ENCODE data around the gene DDX31. TPM values are rescaled to one million over a fixed set of nuclear protein-coding genes. Genes with fewer than 3 reads are reported as not detected.

Gene DDX31
- total RNA-seq, 1 donor: 11.6 TPM

DNA sequence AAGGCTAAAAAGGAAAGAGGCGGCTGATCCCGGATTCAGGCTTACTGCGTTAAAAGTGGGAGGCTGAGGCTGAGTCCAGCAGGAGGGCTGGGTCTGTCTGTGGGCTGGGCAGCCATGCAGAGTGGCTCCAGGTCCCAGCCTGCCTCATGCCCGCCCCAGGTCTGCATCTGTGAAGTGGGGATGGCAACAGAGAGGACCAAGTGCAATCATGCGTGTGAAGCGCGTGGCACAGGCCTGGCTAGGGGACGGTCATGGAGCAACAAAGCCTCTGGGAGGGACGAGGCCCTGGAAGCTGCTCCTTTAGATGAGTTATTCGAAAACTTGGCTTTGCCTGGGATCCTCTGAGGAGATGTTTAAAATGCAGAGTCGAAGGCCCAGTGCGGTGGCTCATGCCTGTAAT is 117.7 kb downstream of the DDX31 start:
- peak; percentile 57 for DNase-seq (ENCODE audit: insufficient read length, low spot score, missing footprints)
- no peak overlapping the region for H3K4me2 ChIP-seq (ENCODE audit: insufficient read depth, low read length)
- TF ChIP-seq, protein P1, sequence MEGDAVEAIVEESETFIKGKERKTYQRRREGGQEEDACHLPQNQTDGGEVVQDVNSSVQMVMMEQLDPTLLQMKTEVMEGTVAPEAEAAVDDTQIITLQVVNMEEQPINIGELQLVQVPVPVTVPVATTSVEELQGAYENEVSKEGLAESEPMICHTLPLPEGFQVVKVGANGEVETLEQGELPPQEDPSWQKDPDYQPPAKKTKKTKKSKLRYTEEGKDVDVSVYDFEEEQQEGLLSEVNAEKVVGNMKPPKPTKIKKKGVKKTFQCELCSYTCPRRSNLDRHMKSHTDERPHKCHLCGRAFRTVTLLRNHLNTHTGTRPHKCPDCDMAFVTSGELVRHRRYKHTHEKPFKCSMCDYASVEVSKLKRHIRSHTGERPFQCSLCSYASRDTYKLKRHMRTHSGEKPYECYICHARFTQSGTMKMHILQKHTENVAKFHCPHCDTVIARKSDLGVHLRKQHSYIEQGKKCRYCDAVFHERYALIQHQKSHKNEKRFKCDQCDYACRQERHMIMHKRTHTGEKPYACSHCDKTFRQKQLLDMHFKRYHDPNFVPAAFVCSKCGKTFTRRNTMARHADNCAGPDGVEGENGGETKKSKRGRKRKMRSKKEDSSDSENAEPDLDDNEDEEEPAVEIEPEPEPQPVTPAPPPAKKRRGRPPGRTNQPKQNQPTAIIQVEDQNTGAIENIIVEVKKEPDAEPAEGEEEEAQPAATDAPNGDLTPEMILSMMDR (IDR thresholded peaks at IDR 0.05; ENCODE audit: extremely low read depth, low read depth, low read length): no peak
- no peaks in the 10 kb centered on the region for H3K9me3 ChIP-seq (ENCODE audit: low read depth, low read length)
- H2AFZ ChIP-seq (ENCODE audit: low read length): no peak overlapping the region
- H3K27me3 ChIP-seq (ENCODE audit: insufficient read depth, low read length): peaks cover 45% of the 10 kb centered on the region
- no peaks in the 10 kb centered on the region for H3K79me2 ChIP-seq (ENCODE audit: insufficient read depth, low read length)
- no peaks in the 10 kb centered on the region for H3K36me3 ChIP-seq (ENCODE audit: insufficient read depth, low read length)
- H3K4me1 ChIP-seq (ENCODE audit: insufficient read depth, low read length): no peaks in the 10 kb centered on the region
- no peak overlapping the region for H3K27ac ChIP-seq (ENCODE audit: low read depth, low read length)
- no peak overlapping the region for H3K4me3 ChIP-seq (ENCODE audit: insufficient read depth, low read length)
- no peaks in the 10 kb centered on the region for H4K20me1 ChIP-seq (ENCODE audit: insufficient read depth, low read length)

DNA sequence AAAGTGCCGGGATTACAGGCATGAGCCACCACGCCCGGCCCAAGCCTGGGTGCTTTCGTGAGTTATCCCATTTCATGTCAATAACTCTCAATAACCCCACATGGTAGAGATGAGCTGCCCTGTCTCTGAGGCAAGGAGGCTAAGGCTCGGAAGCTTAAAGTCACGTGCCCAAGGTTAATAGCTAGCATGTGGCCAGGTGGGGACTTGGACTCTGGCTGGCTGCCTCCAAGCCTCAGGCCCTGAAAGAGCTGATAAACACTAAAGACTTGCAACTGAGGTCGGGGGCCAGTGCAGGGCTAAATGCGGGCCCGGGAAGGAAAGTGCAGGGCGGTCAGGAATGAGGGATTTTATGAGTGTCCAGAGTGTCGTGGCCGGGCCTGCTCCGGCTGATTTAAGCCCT is 118.2 kb downstream of the DDX31 start:
- DNase-seq (ENCODE audit: insufficient read length, low spot score, missing footprints): no peak
- H3K4me2 ChIP-seq (ENCODE audit: insufficient read depth, low read length): no peak overlapping the region
- TF ChIP-seq, protein P1 (IDR thresholded peaks at IDR 0.05; ENCODE audit: extremely low read depth, low read depth, low read length): no peak
- H3K27me3 ChIP-seq (ENCODE audit: insufficient read depth, low read length): peaks cover 41% of the 10 kb centered on the region
- H3K79me2 ChIP-seq (ENCODE audit: insufficient read depth, low read length): no peaks in the 10 kb centered on the region
- no peaks in the 10 kb centered on the region for H3K9me3 ChIP-seq (ENCODE audit: low read depth, low read length)
- no peak overlapping the region for H3K27ac ChIP-seq (ENCODE audit: low read depth, low read length)
- no peaks in the 10 kb centered on the region for H3K36me3 ChIP-seq (ENCODE audit: insufficient read depth, low read length)
- H3K4me3 ChIP-seq (ENCODE audit: insufficient read depth, low read length): no peak overlapping the region
- H4K20me1 ChIP-seq (ENCODE audit: insufficient read depth, low read length): no peaks in the 10 kb centered on the region
- H3K4me1 ChIP-seq (ENCODE audit: insufficient read depth, low read length): no peaks in the 10 kb centered on the region
- no peak overlapping the region for H2AFZ ChIP-seq (ENCODE audit: low read length)

DNA sequence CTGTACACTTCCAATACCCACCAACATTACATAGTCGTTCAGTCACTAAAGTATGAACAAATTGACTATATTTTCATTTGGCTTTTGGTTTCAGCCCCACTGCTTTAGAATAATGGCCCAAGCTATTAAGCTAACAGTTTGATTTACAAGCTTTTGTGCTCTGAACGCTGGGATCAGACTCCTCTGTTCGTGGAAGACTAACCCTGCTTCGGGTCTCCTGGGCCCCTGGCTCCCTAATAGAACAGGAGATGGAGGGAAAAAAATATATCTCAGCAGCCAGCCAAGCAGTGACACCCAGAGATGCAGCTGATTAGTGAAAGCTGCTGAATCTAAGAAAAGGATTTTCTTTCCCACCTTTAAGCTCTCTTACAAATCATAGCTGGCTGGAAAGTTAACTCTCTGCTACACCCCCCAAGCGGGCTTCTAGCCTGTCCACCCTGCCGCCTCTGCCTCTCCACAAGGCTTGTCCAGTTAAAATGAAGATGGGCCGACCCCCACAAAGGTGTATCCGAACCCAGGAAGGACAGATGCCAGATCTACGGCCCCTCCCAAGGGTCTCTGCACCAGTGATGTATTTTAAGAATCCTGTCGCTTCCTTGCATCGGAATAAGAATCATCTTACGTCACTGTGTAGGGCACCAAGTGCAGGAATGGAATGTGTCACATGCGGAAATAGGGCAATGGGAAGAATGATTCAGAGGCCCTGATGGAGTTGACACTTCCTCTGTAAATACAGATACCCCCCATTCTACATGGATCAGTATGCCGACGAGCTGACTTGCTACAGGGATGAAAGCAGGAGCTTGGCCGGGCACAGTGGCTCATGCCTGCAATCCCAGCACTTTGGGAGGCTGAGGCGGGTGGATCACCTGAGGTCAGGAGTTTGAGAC is 120.8 kb downstream of the DDX31 start:
- Histone ChIP-seq H3K27ac (ENCODE audit: low read depth, low read length) (no peak overlapping the region), H3K79me2 (ENCODE audit: insufficient read depth, low read length) (no peaks in the 10 kb centered on the region), H3K4me2 (ENCODE audit: insufficient read depth, low read length) (no peak overlapping the region), H3K4me3 (ENCODE audit: insufficient read depth, low read length) (no peak overlapping the region), H3K9me3 (ENCODE audit: low read depth, low read length) (no peaks in the 10 kb centered on the region), H3K36me3 (ENCODE audit: insufficient read depth, low read length) (no peaks in the 10 kb centered on the region), H4K20me1 (ENCODE audit: insufficient read depth, low read length) (no peaks in the 10 kb centered on the region), H3K27me3 (ENCODE audit: insufficient read depth, low read length) (peaks cover 34% of the 10 kb centered on the region), H3K4me1 (ENCODE audit: insufficient read depth, low read length) (no peaks in the 10 kb centered on the region), H2AFZ (ENCODE audit: low read length) (no peak overlapping the region)
- TF ChIP-seq, protein P1 (IDR thresholded peaks at IDR 0.05; ENCODE audit: extremely low read depth, low read depth, low read length): no peak
- DNase-seq (ENCODE audit: insufficient read length, low spot score, missing footprints): peak; percentile 84

DNA sequence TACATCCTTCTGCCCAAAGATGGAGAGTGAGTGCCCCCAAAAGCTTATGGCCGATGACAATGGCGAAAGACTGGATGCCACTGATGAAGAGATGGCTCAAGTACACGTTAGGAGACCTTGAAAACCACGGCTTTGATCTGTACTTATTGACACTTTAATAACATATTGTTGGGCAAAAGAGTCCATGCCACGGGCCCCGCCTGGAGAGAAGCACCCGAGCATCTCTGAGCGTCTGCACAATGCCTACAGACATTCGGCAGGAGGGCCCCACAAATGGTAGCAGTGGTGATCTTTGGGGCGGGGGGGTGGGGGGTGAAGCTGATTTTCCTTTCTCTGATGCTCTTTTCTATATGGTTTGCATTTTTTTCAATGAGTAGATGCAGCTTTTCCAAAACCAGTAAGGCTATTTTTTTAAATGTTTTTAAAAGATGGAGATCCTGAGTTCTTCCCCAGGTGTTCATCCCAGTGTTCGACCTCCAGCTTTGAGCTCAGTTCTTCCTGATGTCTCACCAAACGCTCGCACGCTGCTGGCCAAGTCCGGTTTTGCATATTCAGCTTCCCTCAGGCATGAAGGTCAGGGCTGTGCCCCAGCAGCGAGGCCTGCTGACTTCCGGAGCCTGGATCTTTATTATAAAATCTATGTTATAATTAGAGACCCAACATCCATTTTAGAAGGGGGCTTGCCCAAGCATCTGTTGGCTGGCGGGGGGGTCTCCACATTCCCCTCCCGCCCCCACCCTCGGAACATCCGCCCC is 121.6 kb downstream of the DDX31 start:
- H3K9me3 ChIP-seq (ENCODE audit: low read depth, low read length): no peaks in the 10 kb centered on the region
- no peaks in the 10 kb centered on the region for H4K20me1 ChIP-seq (ENCODE audit: insufficient read depth, low read length)
- no peak overlapping the region for H3K4me3 ChIP-seq (ENCODE audit: insufficient read depth, low read length)
- H3K27me3 ChIP-seq (ENCODE audit: insufficient read depth, low read length): peaks cover 32% of the 10 kb centered on the region
- no peaks in the 10 kb centered on the region for H3K79me2 ChIP-seq (ENCODE audit: insufficient read depth, low read length)
- peak; percentile 62 for DNase-seq (ENCODE audit: insufficient read length, low spot score, missing footprints)
- H3K27ac ChIP-seq (ENCODE audit: low read depth, low read length): no peak overlapping the region
- TF ChIP-seq, protein P1 (IDR thresholded peaks at IDR 0.05; ENCODE audit: extremely low read depth, low read depth, low read length): no peak
- H3K4me2 ChIP-seq (ENCODE audit: insufficient read depth, low read length): no peak overlapping the region
- H3K36me3 ChIP-seq (ENCODE audit: insufficient read depth, low read length): no peaks in the 10 kb centered on the region
- H2AFZ ChIP-seq (ENCODE audit: low read length): no peak overlapping the region
- no peaks in the 10 kb centered on the region for H3K4me1 ChIP-seq (ENCODE audit: insufficient read depth, low read length)
